GM23248 (cell line): ENCODE data around the gene EEF2K.

Source experiments
- EZH2 ChIP-seq: fragments of 200-600 bp; sonication (generic); IDR thresholded peaks from 2 replicates; pipeline ENCODE4 v1.6.1; 2018; ENCODE audit warnings: antibody characterized with exemption, mild to moderate bottlenecking; ENCODE audit not compliant: insufficient read depth, poor library complexity, severe bottlenecking
- EZH2phosphoT487 ChIP-seq: fragments of 200-600 bp; sonication (generic); IDR thresholded peaks from 2 replicates; pipeline ENCODE4 v1.6.1; 2018; ENCODE audit warnings: antibody characterized with exemption, moderate library complexity, mild to moderate bottlenecking, low read depth; ENCODE audit not compliant: insufficient read depth

DNA sequence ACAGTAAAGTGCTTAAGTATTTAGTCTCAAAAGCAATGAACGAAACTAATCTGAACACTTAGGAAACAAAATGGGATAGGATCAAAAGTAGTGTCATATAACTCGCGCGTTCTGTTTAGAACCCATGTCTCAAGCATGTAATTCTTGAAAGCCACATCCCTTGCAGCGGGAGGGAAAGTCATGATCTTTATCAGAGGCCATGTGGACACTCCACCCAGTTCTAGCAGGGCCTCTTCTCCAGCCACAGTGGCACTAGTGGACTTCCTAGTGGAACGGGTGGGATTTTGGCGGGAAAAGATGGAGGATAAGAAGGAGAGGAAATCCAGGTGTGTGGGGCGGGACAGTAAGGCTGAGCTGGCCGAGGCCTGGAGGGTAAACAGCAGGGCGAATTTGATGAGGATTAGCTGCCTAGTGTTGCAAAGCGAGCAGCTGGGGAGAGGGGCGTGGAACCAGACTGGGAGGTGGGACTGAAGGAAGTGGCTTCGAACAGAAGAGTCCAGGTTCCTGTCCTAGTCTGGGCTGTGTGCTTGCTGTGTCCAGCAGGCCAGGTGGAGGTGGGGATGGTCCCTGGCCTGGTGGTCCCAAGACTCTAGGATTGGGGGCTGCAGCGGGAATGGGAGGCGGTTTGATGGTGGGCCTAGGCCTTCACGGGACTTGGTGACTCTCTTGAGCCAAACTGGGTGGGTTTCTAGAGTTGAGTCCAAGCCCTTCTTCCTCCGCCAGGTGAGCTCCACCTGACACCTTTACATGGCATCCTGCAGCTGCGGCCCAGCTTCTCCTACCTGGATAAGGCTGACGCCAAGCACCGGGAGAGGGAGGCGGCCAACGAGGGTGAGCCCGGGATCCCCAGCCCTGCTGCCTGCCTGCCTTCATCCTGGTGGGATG, 107.1 kb downstream of the EEF2K start:
- TF ChIP-seq EZH2phosphoT487: no peak
- TF ChIP-seq EZH2: no peak
